Measurements from ENCODE around the gene IFI27.

The IFI27 gene

DNA sequence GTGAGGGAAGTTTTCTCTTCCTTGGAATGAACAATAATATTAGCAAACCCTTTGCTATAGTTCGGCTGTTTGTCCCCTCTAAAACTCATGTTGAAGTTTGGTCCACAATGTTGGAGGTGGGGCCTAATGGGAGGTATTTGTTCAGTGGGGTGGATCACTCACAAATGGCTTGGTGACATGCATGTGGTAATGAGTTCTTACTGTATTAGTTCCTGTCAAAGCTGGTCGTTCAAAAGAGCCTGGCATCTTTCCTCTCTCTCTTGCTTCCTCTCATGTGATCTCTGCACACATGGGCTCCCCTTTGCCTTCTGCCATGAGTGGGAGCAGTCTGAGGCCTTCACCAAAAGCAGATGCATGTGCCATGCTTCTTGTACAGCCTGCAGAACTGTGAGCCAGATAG, 50.5 kb downstream of the IFI27 start:
- no peak for FAIRE-seq

GRCh38 chr14:94161981-94162380, 51.4 kb downstream of the IFI27 start:
- no peak for FAIRE-seq

DNA sequence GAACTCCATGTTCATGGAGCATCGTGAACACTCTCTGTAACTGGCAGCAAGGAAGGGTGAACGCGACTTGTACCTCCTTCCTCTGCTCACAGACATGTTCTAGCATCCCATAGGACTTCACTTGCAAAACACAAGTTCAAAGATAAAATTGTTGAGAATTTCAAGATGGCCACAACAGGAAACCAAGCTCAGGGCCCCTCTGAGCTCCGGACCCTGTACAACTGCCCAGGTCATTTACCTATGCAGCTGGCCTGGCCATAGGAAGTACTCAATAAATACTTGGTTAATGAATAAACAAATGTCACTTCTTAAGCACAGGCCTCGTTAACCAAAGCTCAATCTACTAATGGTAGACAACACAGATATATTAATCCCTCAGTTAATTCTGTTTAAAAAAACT, 51.9 kb downstream of the IFI27 start:
- no peak for FAIRE-seq

DNA sequence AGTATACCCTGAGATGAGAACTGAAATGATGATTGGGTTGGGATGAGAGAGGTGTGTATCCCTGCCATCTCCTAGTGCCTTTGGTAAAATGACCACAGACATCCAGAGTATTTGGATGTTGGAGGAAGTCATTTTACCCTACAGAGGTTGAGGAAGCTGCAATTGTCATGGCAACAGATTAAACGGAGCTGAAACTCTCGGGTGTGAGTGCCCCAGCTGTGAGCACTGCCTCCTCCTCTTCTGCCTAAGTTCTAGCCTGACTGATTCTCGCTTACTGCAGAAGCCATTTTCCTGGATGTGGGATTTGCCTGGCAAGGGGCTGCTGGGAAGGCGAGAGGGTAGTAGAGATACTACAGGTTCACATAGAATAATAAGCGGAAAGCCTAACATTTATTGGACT, 53.3 kb downstream of the IFI27 start:
- no peak for FAIRE-seq

DNA sequence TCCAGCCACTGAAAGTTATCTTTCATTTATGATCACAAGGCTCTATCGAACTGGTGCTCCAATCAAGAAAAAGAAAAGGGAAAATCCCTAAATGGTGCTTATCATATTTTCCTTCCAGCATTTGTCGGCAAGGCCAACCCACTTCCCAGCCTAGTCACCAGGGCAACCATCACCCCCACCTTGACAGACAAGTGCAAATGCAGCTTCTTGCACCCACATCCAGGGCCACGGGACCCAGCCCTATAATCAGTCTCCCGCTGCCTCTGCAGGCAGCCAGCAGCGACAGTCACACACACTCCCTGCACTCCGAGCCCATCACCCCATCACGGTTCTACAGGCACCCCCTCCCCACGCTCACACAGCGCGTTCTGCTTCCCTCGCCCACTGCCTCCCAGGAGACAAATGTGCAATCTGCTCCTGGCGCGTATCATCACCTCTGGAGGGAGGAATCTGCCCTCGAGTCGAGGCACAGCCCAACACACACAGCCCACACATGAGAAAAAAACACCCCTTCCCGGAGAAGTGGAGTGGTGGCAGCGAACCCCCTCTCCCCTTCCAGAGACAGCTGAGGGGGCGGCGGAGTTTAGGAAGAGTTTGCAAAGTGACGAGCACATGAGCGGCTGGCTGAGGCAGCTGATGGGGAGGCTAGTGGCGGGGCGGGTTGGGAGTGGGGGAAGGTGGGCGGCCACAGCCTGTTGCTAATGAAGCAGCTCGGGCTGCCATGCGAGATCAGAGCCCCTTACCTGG, 54.3 kb downstream of the IFI27 start:
- no peak for FAIRE-seq

- no peak for FAIRE-seq
These were observed 55.2 kb downstream of the IFI27 start for GRCh38 chr14:94165744-94166143.
